GM12878 (cell line): ENCODE data around the gene RGS11. TPM values are rescaled to one million over a fixed set of nuclear protein-coding genes. Genes with fewer than 3 reads are reported as not detected.

Source experiments
- ATAC-seq: fragments of 200-7000 bp; cut with Tn5 transposase; 3 replicates; pipeline ENCODE4 v1.9.1; 2020; ENCODE audit warnings: mild to moderate bottlenecking, moderate library complexity
- BruUV-seq: library from RNA; stranded (reverse); fragments of 400-500 nt; replicated peaks from 2 replicates; lab custom pipeline; 2021; lab: Mats Ljungman, UMichigan
- CTCF ChIA-PET: fragments of 300-600 bp; sonication (Branson Sonifier 250); formaldehyde crosslinking; extraction: SDS; loops from one replicate; lab custom pipeline; 2021; ENCODE audit warnings: inconsistent platforms; lab: Yijun Ruan, JAX
- POLR2A ChIA-PET: fragments of 350-600 bp; formaldehyde crosslinking; extraction: SDS; loops from one replicate; lab custom pipeline; 2021; ENCODE audit warnings: inconsistent platforms; lab: Charles Lee
- RAD21 ChIA-PET: fragments of 300-600 bp; sonication (Branson Sonifier 250); formaldehyde crosslinking; loops from one replicate; lab custom pipeline; 2023; ENCODE audit warnings: antibody characterized with exemption; ENCODE audit not compliant: unreplicated experiment; lab: Charles Lee
- SMC1A ChIA-PET: fragments of 300-600 bp; sonication (Branson Sonifier 250); formaldehyde crosslinking; loops from one replicate; lab custom pipeline; 2023; ENCODE audit not compliant: unreplicated experiment, uncharacterized antibody; lab: Charles Lee
- DNase-seq: peaks from one replicate; pipeline ENCODE4 v3.0.0-alpha.2; 2011; ENCODE audit warnings: low read depth, low spot score
- FAIRE-seq: peaks from 3 replicates; lab custom pipeline; 2011; peaks lifted over from hg19 to GRCh38; lab: Jason Lieb, UNC
- H2AFZ ChIP-seq: 2 replicates; pipeline ENCODE4 v1.6.0; 2011; ENCODE audit warnings: low read depth, low read length, control low read depth; ENCODE audit not compliant: control insufficient read depth
- H3K27ac ChIP-seq: 2 replicates; pipeline ENCODE4 v1.5.1; 2011; ENCODE audit warnings: control low read depth; ENCODE audit not compliant: control insufficient read depth, insufficient read depth
- H3K27me3 ChIP-seq, 2 experiments: replicated peaks in 1 of 2; 2 replicates each; pipeline versions ENCODE4 v1.6.0 to v1.6.1; 2011; ENCODE audit warnings: low read length in 1 of 2; ENCODE audit not compliant: control insufficient read depth in 2 of 2, insufficient read depth in 2 of 2
- H3K36me3 ChIP-seq, 2 experiments: 2 replicates each; pipeline ENCODE4 v1.5.1; 2011; ENCODE audit warnings: low read length in 1 of 2; ENCODE audit not compliant: control insufficient read depth in 2 of 2, insufficient read depth in 2 of 2
- H3K4me1 ChIP-seq: 2 replicates; pipeline ENCODE4 v1.6.1; 2011; ENCODE audit warnings: mild to moderate bottlenecking, low read length, moderate library complexity, mixed read lengths; ENCODE audit not compliant: control insufficient read depth, insufficient read depth
- H3K4me2 ChIP-seq: 2 replicates; pipeline ENCODE4 v1.6.0; 2011; ENCODE audit warnings: control low read depth; ENCODE audit not compliant: control insufficient read depth, insufficient read depth
- H3K4me3 ChIP-seq: fragments of 200-600 bp; sonication (generic); 2 replicates; pipeline ENCODE4 v1.5.1; 2016
- H3K79me2 ChIP-seq: 2 replicates; pipeline ENCODE4 v1.6.0; 2011; ENCODE audit warnings: low read length; ENCODE audit not compliant: control insufficient read depth, insufficient read depth
- H3K9ac ChIP-seq: 2 replicates; pipeline ENCODE4 v1.8.0; 2011; ENCODE audit warnings: low read length, control low read depth, mixed read lengths; ENCODE audit not compliant: control insufficient read depth, insufficient read depth
- H3K9me3 ChIP-seq: replicated peaks from 3 replicates; pipeline ENCODE4 v1.5.1; 2011; ENCODE audit warnings: mild to moderate bottlenecking, low read length; ENCODE audit not compliant: control insufficient read depth, insufficient read depth
- H4K20me1 ChIP-seq: 2 replicates; pipeline ENCODE4 v1.6.0; 2011; ENCODE audit not compliant: control insufficient read depth, insufficient read depth
- CBX5 ChIP-seq: sonication (generic); IDR thresholded peaks from 2 replicates; pipeline ENCODE4 v1.6.1; 2016; ENCODE audit warnings: low read depth, moderate library complexity, mild to moderate bottlenecking, inconsistent platforms
- CHD2 ChIP-seq: IDR thresholded peaks from 2 replicates; pipeline ENCODE4 v1.6.1; 2011; ENCODE audit warnings: low read depth, low read length, improper control_type of control experiment, borderline replicate concordance
- FOS ChIP-seq: IDR thresholded peaks from 3 replicates; pipeline ENCODE4 v1.6.1; 2011; ENCODE audit warnings: borderline replicate concordance; ENCODE audit not compliant: insufficient read length; ENCODE audit errors: extremely low read depth
- FOXK2 ChIP-seq: fragments of 450-650 bp; IDR thresholded peaks from 2 replicates; pipeline ENCODE4 v1.6.1; 2017; ENCODE audit warnings: mild to moderate bottlenecking, moderate library complexity
- GABPA ChIP-seq: IDR thresholded peaks from 2 replicates; pipeline ENCODE4 v1.6.1; 2014; ENCODE audit warnings: antibody characterized with exemption, low read depth, mild to moderate bottlenecking, inconsistent platforms
- HDGF ChIP-seq: fragments of 450-650 bp; IDR thresholded peaks from 2 replicates; pipeline ENCODE4 v1.6.1; 2016; ENCODE audit warnings: antibody characterized with exemption
- MTA3 ChIP-seq: IDR thresholded peaks from 2 replicates; pipeline ENCODE4 v1.6.1; 2012; ENCODE audit warnings: low read length, inconsistent platforms, borderline replicate concordance
- MXI1 ChIP-seq: fragments of 150-350 bp; IDR thresholded peaks from 2 replicates; pipeline ENCODE4 v1.6.1; 2011; ENCODE audit warnings: low read depth, mild to moderate bottlenecking, inconsistent platforms, low read length, improper control_type of control experiment
- NFIC ChIP-seq: IDR thresholded peaks from 2 replicates; pipeline ENCODE4 v1.6.1; 2012; ENCODE audit warnings: low read depth, mild to moderate bottlenecking, inconsistent platforms, low read length, moderate library complexity
- PML ChIP-seq: IDR thresholded peaks from 2 replicates; pipeline ENCODE4 v1.6.1; 2012; ENCODE audit warnings: low read length, inconsistent platforms
- RBBP5 ChIP-seq: fragments of 200-600 bp; sonication (generic); conservative IDR thresholded peaks from 2 replicates; pipeline ENCODE4 v1.6.1; 2016
- SMARCA5 ChIP-seq: fragments of 450-650 bp; IDR thresholded peaks from 2 replicates; pipeline ENCODE4 v1.6.1; 2017; ENCODE audit warnings: mild to moderate bottlenecking
- SP1 ChIP-seq: IDR thresholded peaks from one replicate; pipeline ENCODE4 v1.6.1; 2011; ENCODE audit warnings: low read depth, low read length
- ZNF24 ChIP-seq: fragments of 450-650 bp; IDR thresholded peaks from 2 replicates; pipeline ENCODE4 v1.6.1; 2017; ENCODE audit warnings: antibody characterized with exemption, mild to moderate bottlenecking
- WGBS: methylation state at CpG from one replicate; pipeline ENCODE4 v1.1.6; 2016; ENCODE audit warnings: low lambda C conversion rate; ENCODE audit not compliant: insufficient replicate concordance, insufficient coverage; ENCODE audit errors: missing lambda C conversion rate; 5-methylcytosine and 5-hydroxymethylcytosine counted together
- in situ Hi-C: fragments of 300-500 bp; cut with MboI; formaldehyde crosslinking; loops from 9 replicates; pipeline ENCODE4 v1.14.3; 2018; ENCODE audit warnings: mixed read lengths
- intact Hi-C: fragments of 100-400 bp; cut with micrococcal nuclease; formaldehyde crosslinking; loops from one replicate; pipeline ENCODE4 v1.14.2; 2022; ENCODE audit not compliant: unreplicated experiment
- polyA plus RNA-seq, 11 experiments: library from polyadenylated mRNA; depleted of rRNA in 4 of 11; unstranded in 6 of 11; stranded (reverse) in 5 of 11; fragments of >200 nt; fragmentation: Nextera tagmentation in 4 of 11; fragmentation: Illumina TruSeq in 1 of 11; extraction: Ambion mirVana in 4 of 11; extraction: Trizol in 1 of 11; gene quantifications; 1 replicate in 1 of 11; 2 replicates in 10 of 11; pipeline versions ENCODE4 v1.2.1 to v1.2.3, GENCODE V29; 2011 to 2016; ENCODE audit warnings: inconsistent platforms in 2 of 11, missing spikeins in 2 of 11, low read depth in 1 of 11
- total RNA-seq, 4 experiments: library from RNA; depleted of rRNA in 3 of 4; stranded (reverse); fragments of >200 nt in 3 of 4; fragmentation: Illumina TruSeq in 1 of 4; extraction: Trizol in 1 of 4; gene quantifications; 2 replicates each; pipeline versions ENCODE4 v1.2.1 to v1.2.3, GENCODE V29; 2013 to 2021
- TF ChIP-seq, protein P1 (sequence below): fragments of 450-650 bp; formaldehyde crosslinking; IDR thresholded peaks from 2 replicates; pipeline ENCODE4 v1.5.0; 2022; ENCODE audit warnings: mild to moderate bottlenecking, missing genetic modification characterization
- TF ChIP-seq, protein P2 (sequence below): fragments of 450-650 bp; formaldehyde crosslinking; IDR thresholded peaks from 2 replicates; pipeline ENCODE4 v1.4.0; 2020; ENCODE audit warnings: mild to moderate bottlenecking, moderate library complexity
- TF ChIP-seq, protein P3 (sequence below): fragments of 450-650 bp; IDR thresholded peaks from 2 replicates; pipeline ENCODE4 v1.6.1; 2017; ENCODE audit warnings: low read depth, mild to moderate bottlenecking, moderate library complexity

RGS11 gene
- total and polyA plus RNA-seq, 10 of the 15 experiments (the other 5 are each of a cell fraction or from before 2014, with no cell fraction given): 0.04 TPM; not detected in 9

DNA sequence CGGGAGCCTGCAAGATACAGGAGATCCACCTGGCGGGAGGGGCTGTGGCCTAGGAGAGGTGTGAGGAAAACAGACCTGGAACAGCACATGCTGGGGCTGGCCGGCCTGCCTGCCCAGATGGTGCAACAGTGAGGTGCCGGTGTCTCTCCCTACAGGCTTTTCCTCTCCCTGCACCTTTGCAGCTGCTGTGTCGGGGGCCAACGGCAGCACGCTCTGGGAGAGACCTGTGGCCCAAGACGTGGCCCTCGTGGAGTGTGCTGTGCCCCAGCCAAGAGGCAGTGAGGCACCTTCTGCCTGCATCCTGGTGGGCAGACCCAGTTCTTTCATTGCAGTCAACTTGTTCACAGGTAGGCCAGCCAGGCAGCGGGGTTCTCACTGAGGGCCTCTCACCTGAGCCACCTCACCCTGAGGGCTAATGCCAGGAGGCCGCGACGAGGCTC lies 15.9 kb downstream of the RGS11 start (continued):
- TF ChIP-seq, protein P1, sequence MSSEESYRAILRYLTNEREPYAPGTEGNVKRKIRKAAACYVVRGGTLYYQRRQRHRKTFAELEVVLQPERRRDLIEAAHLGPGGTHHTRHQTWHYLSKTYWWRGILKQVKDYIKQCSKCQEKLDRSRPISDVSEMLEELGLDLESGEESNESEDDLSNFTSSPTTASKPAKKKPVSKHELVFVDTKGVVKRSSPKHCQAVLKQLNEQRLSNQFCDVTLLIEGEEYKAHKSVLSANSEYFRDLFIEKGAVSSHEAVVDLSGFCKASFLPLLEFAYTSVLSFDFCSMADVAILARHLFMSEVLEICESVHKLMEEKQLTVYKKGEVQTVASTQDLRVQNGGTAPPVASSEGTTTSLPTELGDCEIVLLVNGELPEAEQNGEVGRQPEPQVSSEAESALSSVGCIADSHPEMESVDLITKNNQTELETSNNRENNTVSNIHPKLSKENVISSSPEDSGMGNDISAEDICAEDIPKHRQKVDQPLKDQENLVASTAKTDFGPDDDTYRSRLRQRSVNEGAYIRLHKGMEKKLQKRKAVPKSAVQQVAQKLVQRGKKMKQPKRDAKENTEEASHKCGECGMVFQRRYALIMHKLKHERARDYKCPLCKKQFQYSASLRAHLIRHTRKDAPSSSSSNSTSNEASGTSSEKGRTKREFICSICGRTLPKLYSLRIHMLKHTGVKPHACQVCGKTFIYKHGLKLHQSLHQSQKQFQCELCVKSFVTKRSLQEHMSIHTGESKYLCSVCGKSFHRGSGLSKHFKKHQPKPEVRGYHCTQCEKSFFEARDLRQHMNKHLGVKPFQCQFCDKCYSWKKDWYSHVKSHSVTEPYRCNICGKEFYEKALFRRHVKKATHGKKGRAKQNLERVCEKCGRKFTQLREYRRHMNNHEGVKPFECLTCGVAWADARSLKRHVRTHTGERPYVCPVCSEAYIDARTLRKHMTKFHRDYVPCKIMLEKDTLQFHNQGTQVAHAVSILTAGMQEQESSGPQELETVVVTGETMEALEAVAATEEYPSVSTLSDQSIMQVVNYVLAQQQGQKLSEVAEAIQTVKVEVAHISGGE: no peak

DNA sequence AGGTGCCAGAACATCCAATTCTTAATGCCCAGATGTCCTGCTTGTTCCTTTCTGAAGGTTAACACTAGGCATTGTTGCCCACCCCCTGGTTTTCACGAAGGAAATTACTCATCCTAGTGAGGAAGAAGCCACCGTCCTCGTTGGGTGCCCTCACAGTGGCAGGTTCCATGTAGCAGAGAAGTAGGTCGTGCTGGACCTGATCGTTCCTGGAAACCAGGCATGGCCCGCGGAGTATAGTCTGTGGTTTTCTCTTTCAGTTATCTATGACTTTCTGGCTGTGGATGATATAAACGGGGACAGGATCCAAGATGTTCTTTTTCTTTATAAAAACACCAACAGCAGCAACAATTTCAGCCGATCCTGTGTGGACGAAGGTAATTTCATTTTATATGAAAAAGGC lies 16.5 kb downstream of the RGS11 start:
- Histone ChIP-seq H3K9me3 (no peaks in the 10 kb centered on the region), H3K27me3 (no peaks in the 10 kb centered on the region), H2AFZ (no peak overlapping the region), H3K4me2 (no peak overlapping the region), H3K4me1 (no peaks in the 10 kb centered on the region), H3K27ac (no peak overlapping the region), H3K4me3 (no peak overlapping the region), H3K9ac (no peak overlapping the region), H3K36me3 (peaks cover 0 to 4% of the 10 kb centered on the region in 2 experiments; a peak in 1 of 4 replicates), H3K79me2 (no peaks in the 10 kb centered on the region), H4K20me1 (no peaks in the 10 kb centered on the region)
- POLR2A ChIA-PET: no interaction called here
- 72% methylated on average over 10 of the region's 10 CpGs for WGBS
- FAIRE-seq: no peak
- SMC1A ChIA-PET: no interaction called here
- no peak for ATAC-seq
- RAD21 ChIA-PET: no interaction called here
- in situ Hi-C loops: no loop called here
- intact Hi-C loops: no loop called here
- CTCF ChIA-PET: no interaction called here
- BruUV-seq: no TSS peak
- no peak for DNase-seq
- TF ChIP-seq FOS (no peak), MTA3 (no peak), FOXK2 (no peak), NFIC (no peak), ZNF24 (no peak), HDGF (no peak), SP1 (no peak), PML (no peak), RBBP5 (no peak), GABPA (no peak), CHD2 (no peak), CBX5 (no peak), SMARCA5 (no peak), MXI1 (no peak)
- TF ChIP-seq, protein P2, sequence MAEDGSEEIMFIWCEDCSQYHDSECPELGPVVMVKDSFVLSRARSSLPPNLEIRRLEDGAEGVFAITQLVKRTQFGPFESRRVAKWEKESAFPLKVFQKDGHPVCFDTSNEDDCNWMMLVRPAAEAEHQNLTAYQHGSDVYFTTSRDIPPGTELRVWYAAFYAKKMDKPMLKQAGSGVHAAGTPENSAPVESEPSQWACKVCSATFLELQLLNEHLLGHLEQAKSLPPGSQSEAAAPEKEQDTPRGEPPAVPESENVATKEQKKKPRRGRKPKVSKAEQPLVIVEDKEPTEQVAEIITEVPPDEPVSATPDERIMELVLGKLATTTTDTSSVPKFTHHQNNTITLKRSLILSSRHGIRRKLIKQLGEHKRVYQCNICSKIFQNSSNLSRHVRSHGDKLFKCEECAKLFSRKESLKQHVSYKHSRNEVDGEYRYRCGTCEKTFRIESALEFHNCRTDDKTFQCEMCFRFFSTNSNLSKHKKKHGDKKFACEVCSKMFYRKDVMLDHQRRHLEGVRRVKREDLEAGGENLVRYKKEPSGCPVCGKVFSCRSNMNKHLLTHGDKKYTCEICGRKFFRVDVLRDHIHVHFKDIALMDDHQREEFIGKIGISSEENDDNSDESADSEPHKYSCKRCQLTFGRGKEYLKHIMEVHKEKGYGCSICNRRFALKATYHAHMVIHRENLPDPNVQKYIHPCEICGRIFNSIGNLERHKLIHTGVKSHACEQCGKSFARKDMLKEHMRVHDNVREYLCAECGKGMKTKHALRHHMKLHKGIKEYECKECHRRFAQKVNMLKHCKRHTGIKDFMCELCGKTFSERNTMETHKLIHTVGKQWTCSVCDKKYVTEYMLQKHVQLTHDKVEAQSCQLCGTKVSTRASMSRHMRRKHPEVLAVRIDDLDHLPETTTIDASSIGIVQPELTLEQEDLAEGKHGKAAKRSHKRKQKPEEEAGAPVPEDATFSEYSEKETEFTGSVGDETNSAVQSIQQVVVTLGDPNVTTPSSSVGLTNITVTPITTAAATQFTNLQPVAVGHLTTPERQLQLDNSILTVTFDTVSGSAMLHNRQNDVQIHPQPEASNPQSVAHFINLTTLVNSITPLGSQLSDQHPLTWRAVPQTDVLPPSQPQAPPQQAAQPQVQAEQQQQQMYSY (CRISPR knock-in tag): no peak
- TF ChIP-seq, protein P3, sequence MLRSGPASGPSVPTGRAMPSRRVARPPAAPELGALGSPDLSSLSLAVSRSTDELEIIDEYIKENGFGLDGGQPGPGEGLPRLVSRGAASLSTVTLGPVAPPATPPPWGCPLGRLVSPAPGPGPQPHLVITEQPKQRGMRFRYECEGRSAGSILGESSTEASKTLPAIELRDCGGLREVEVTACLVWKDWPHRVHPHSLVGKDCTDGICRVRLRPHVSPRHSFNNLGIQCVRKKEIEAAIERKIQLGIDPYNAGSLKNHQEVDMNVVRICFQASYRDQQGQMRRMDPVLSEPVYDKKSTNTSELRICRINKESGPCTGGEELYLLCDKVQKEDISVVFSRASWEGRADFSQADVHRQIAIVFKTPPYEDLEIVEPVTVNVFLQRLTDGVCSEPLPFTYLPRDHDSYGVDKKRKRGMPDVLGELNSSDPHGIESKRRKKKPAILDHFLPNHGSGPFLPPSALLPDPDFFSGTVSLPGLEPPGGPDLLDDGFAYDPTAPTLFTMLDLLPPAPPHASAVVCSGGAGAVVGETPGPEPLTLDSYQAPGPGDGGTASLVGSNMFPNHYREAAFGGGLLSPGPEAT: no peak
